Activated T-helper 1 cell treated with anti-CD3 and anti-CD28 coated beads, Interleukin-12 subunit alpha, Interleukin-12 subunit beta, Interleukin-2, Interleukin-4 antibody, amounts not matched to agents 30 ng/mL and 10 ng/mL and 1 ng/mL, durations not matched to agents 14 hours and 24 hours and 36 hours (primary cell): ENCODE measurements around the gene DCDC2B. TPM values are rescaled to one million over a fixed set of nuclear protein-coding genes. Genes with fewer than 3 reads are reported as not detected.
A peak's percentile ranks its signal among the peaks of the same experiment; 100 is the strongest.
"Not testable (repeated sequence)": the region's sequence is repeated elsewhere in the genome, so short reads cannot be mapped to it uniquely, and the experiment has no call there.

Experiments used
- DNase-seq: peaks from one replicate; pipeline ENCODE4 v3.0.0; 2021; ENCODE audit warnings: low spot score
- H3K27ac Mint-ChIP-seq: one replicate; pipeline ENCODE4 v1.8.0; 2021; ENCODE audit warnings: mild to moderate bottlenecking, mixed read lengths
- H3K27me3 Mint-ChIP-seq: one replicate; pipeline ENCODE4 v1.8.0; 2022; ENCODE audit warnings: mild to moderate bottlenecking, moderate library complexity, mixed read lengths; ENCODE audit not compliant: insufficient read depth
- H3K36me3 Mint-ChIP-seq: one replicate; pipeline ENCODE4 v1.8.0; 2021; ENCODE audit warnings: low read depth, mixed read lengths
- H3K4me1 Mint-ChIP-seq: one replicate; pipeline ENCODE4 v1.8.0; 2021; ENCODE audit warnings: low read depth, mixed read lengths
- H3K4me3 Mint-ChIP-seq: one replicate; pipeline ENCODE4 v1.8.0; 2021; ENCODE audit warnings: mild to moderate bottlenecking, moderate library complexity, mixed read lengths
- H3K9me3 Mint-ChIP-seq: one replicate; pipeline ENCODE4 v1.8.0; 2021; ENCODE audit warnings: mixed read lengths
- intact Hi-C: fragments of 100-400 bp; cut with micrococcal nuclease; formaldehyde crosslinking; loops from one replicate; pipeline ENCODE4 v1.15.1; 2024
- total RNA-seq: library from RNA; stranded (reverse); gene quantifications from 2 replicates; pipeline ENCODE4 v1.2.3, GENCODE V29; 2022

DCDC2B gene
- total RNA-seq, result 0.15 TPM in 1 of 2 replicates, not detected in the other

GRCh38 chr1:32208891-32209328, at the start of gene DCDC2B:
TSS of gene DCDC2B (plus strand) at chr1:32209089. CDS start at chr1:32209094, 5 bp downstream.
- no peak within 1 kb of the TSS for H3K4me3 Mint-ChIP-seq
- no peak for DNase-seq
- H3K9me3 Mint-ChIP-seq, result no peaks in the 10 kb centered on the region
- peak within 1 kb of the TSS; percentile 40 for H3K27ac Mint-ChIP-seq
- H3K36me3 Mint-ChIP-seq, result peaks cover 5% of the 10 kb centered on the region
- no peaks in the 10 kb centered on the region for H3K27me3 Mint-ChIP-seq
- peaks cover 14% of the 10 kb centered on the region for H3K4me1 Mint-ChIP-seq
- intact Hi-C loops, result no loop called here

GRCh38 chr1:32159189-32159588, 49.7 kb upstream of the DCDC2B start:
- Mint-ChIP-seq H3K9me3 (no peaks in the 10 kb centered on the region), H3K27ac (peak overlapping the region; percentile 61), H3K36me3 (peaks cover 44% of the 10 kb centered on the region), H3K4me1 (peaks cover 9% of the 10 kb centered on the region), H3K4me3 (no peak overlapping the region), H3K27me3 (no peaks in the 10 kb centered on the region)
- intact Hi-C loops, result no loop called here
- no peak for DNase-seq

GRCh38 chr1:32163405-32163804, 45.5 kb upstream of the DCDC2B start:
- H3K9me3 Mint-ChIP-seq, result no peaks in the 10 kb centered on the region
- DNase-seq, result no peak
- H3K4me1 Mint-ChIP-seq, result peaks cover 5% of the 10 kb centered on the region
- H3K27ac Mint-ChIP-seq, result no peak overlapping the region
- no peak overlapping the region for H3K4me3 Mint-ChIP-seq
- peaks cover 34% of the 10 kb centered on the region for H3K36me3 Mint-ChIP-seq
- no peaks in the 10 kb centered on the region for H3K27me3 Mint-ChIP-seq
- intact Hi-C loops, result no loop called here

- H3K27me3 Mint-ChIP-seq, H3K4me1 Mint-ChIP-seq, DNase-seq, H3K27ac Mint-ChIP-seq, H3K9me3 Mint-ChIP-seq, intact Hi-C loops, H3K4me3 Mint-ChIP-seq: not testable (repeated sequence)
- H3K36me3 Mint-ChIP-seq, result peaks cover 37% of the 10 kb centered on the region
Measured at GRCh38 chr1:32165633-32166032, 43.3 kb upstream of the DCDC2B start.

- H3K27ac Mint-ChIP-seq, result no peak overlapping the region
- no peaks in the 10 kb centered on the region for H3K9me3 Mint-ChIP-seq
- intact Hi-C loops, result no loop called here
- DNase-seq, result no peak
- H3K27me3 Mint-ChIP-seq, result no peaks in the 10 kb centered on the region
- no peak overlapping the region for H3K4me3 Mint-ChIP-seq
- peaks cover 37% of the 10 kb centered on the region for H3K36me3 Mint-ChIP-seq
- H3K4me1 Mint-ChIP-seq, result peaks cover 18% of the 10 kb centered on the region
Measured at GRCh38 chr1:32170991-32171390, 37.9 kb upstream of the DCDC2B start.

- H3K36me3 Mint-ChIP-seq, result peaks cover 30% of the 10 kb centered on the region
- H3K4me3 Mint-ChIP-seq, result no peak overlapping the region
- no peaks in the 10 kb centered on the region for H3K9me3 Mint-ChIP-seq
- intact Hi-C loops, result no loop called here
- H3K27me3 Mint-ChIP-seq, result no peaks in the 10 kb centered on the region
- no peak overlapping the region for H3K27ac Mint-ChIP-seq
- no peak for DNase-seq
- H3K4me1 Mint-ChIP-seq, result peaks cover 18% of the 10 kb centered on the region
Measured at GRCh38 chr1:32172621-32173245, 36.2 kb upstream of the DCDC2B start.

GRCh38 chr1:32178380-32179192, 30.3 kb upstream of the DCDC2B start:
- peaks cover 35% of the 10 kb centered on the region for H3K36me3 Mint-ChIP-seq
- H3K27me3 Mint-ChIP-seq, result no peaks in the 10 kb centered on the region
- H3K27ac Mint-ChIP-seq, result peak overlapping the region; percentile 93
- H3K9me3 Mint-ChIP-seq, result no peaks in the 10 kb centered on the region
- intact Hi-C loops, result loop anchor here (1.0 to 2.0 kb wide), 7 partner anchors 23 to 882 kb away; partner anchors contain the start of genes BSDC1, EIF3I, KPNA6 and SNRNP40
- H3K4me1 Mint-ChIP-seq, result peaks cover 39% of the 10 kb centered on the region
- peak overlapping the region; percentile 96 for H3K4me3 Mint-ChIP-seq
- DNase-seq, result no peak

- Mint-ChIP-seq H3K27ac (peak overlapping the region; percentile 93), H3K27me3 (no peaks in the 10 kb centered on the region), H3K4me1 (peaks cover 42% of the 10 kb centered on the region), H3K9me3 (no peaks in the 10 kb centered on the region), H3K36me3 (peaks cover 37% of the 10 kb centered on the region), H3K4me3 (peak overlapping the region; percentile 96)
- no peak for DNase-seq
- intact Hi-C loops, result loop anchor here (1.0 to 2.0 kb wide), 7 partner anchors 22 to 882 kb away; partner anchors contain the start of genes BSDC1, EIF3I, KPNA6 and SNRNP40
Measured at GRCh38 chr1:32179193-32179442, 29.8 kb upstream of the DCDC2B start.

- Mint-ChIP-seq H3K4me1 (peaks cover 47% of the 10 kb centered on the region), H3K36me3 (peaks cover 38% of the 10 kb centered on the region), H3K9me3 (no peaks in the 10 kb centered on the region), H3K4me3 (peak within 1 kb of the TSS; percentile 96), H3K27ac (peak within 1 kb of the TSS; percentile 93), H3K27me3 (no peaks in the 10 kb centered on the region)
- peak; percentile 89 for DNase-seq
- intact Hi-C loops, result loop anchor here (1.0 to 5.0 kb wide), 9 partner anchors 22 to 883 kb away; partner anchors contain the start of genes BSDC1, EIF3I, KPNA6 and LCK
Measured at GRCh38 chr1:32179443-32180185, 29.3 kb upstream of the DCDC2B start, which contains the start of gene TXLNA. TSS of gene TXLNA (plus strand) at chr1:32179675. CDS start at chr1:32180346, 671 bp downstream.

GRCh38 chr1:32180186-32181060, 28.5 kb upstream of the DCDC2B start:
- H3K9me3 Mint-ChIP-seq, result no peaks in the 10 kb centered on the region
- no peaks in the 10 kb centered on the region for H3K27me3 Mint-ChIP-seq
- intact Hi-C loops, result loop anchor here (5.0 kb wide), 2 partner anchors 72 to 238 kb away; partner anchors contain the start of gene LCK
- H3K27ac Mint-ChIP-seq, result peak overlapping the region; percentile 89
- no peak for DNase-seq
- peaks cover 53% of the 10 kb centered on the region for H3K4me1 Mint-ChIP-seq
- H3K36me3 Mint-ChIP-seq, result peaks cover 44% of the 10 kb centered on the region
- H3K4me3 Mint-ChIP-seq, result peak overlapping the region; percentile 96

- intact Hi-C loops, result loop anchor here (5.0 kb wide), 2 partner anchors 71 to 239 kb away; partner anchors contain the start of gene LCK
- Mint-ChIP-seq H3K27ac (peak overlapping the region; percentile 89), H3K4me3 (peak overlapping the region; percentile 96), H3K27me3 (no peaks in the 10 kb centered on the region), H3K4me1 (peaks cover 56% of the 10 kb centered on the region), H3K36me3 (peaks cover 46% of the 10 kb centered on the region), H3K9me3 (no peaks in the 10 kb centered on the region)
- DNase-seq, result no peak
Measured at GRCh38 chr1:32181065-32181464, 27.8 kb upstream of the DCDC2B start.

GRCh38 chr1:32181563-32181962, 27.3 kb upstream of the DCDC2B start:
- Mint-ChIP-seq H3K36me3 (peaks cover 51% of the 10 kb centered on the region), H3K4me3 (peak overlapping the region; percentile 96), H3K9me3 (no peaks in the 10 kb centered on the region), H3K4me1 (peaks cover 61% of the 10 kb centered on the region), H3K27me3 (no peaks in the 10 kb centered on the region), H3K27ac (peak overlapping the region; percentile 89)
- no peak for DNase-seq
- intact Hi-C loops, result loop anchor here (5.0 kb wide), 2 partner anchors 71 to 239 kb away; partner anchors contain the start of gene LCK
